HG02884 (cell line): Measurements from ENCODE around the gene IDE.

Experiments
- ATAC-seq: cut with Tn5 transposase; IDR thresholded peaks from one replicate; pipeline ENCODE4 v1.9.1; 2021; ENCODE audit warnings: mild to moderate bottlenecking, moderate library complexity; ENCODE audit not compliant: unreplicated experiment

IDE gene

GRCh38 chr10:92567952-92568600 is 5.8 kb downstream of the IDE start:
- ATAC-seq, result peak; percentile 72

GRCh38 chr10:92562424-92562823 is 11.5 kb downstream of the IDE start:
- ATAC-seq, result no peak

GRCh38 chr10:92559046-92559445 is 14.8 kb downstream of the IDE start:
- no peak for ATAC-seq

GRCh38 chr10:92553959-92554358 is 19.9 kb downstream of the IDE start:
- ATAC-seq, result no peak

GRCh38 chr10:92552310-92552709 is 21.6 kb downstream of the IDE start:
- ATAC-seq, result no peak

GRCh38 chr10:92550924-92551323 is 23.0 kb downstream of the IDE start:
- ATAC-seq, result no peak

- ATAC-seq, result no peak
Measured at GRCh38 chr10:92547676-92548075, 26.2 kb downstream of the IDE start.

- no peak for ATAC-seq
Measured at GRCh38 chr10:92545556-92545955, 28.3 kb downstream of the IDE start.

- no peak for ATAC-seq
Measured at GRCh38 chr10:92544296-92544695, 29.6 kb downstream of the IDE start.

GRCh38 chr10:92542458-92542857 is 31.4 kb downstream of the IDE start:
- no peak for ATAC-seq

- no peak for ATAC-seq
Measured at GRCh38 chr10:92541583-92541982, 32.3 kb downstream of the IDE start.

GRCh38 chr10:92538231-92538958 is 35.5 kb downstream of the IDE start:
- ATAC-seq, result no peak

- no peak for ATAC-seq
Measured at GRCh38 chr10:92530891-92531535, 42.9 kb downstream of the IDE start.

- ATAC-seq, result no peak
Measured at GRCh38 chr10:92530421-92530820, 43.5 kb downstream of the IDE start.

- ATAC-seq, result no peak
Measured at GRCh38 chr10:92527716-92528115, 46.2 kb downstream of the IDE start.

GRCh38 chr10:92523639-92524038 is 50.3 kb downstream of the IDE start:
- no peak for ATAC-seq

GRCh38 chr10:92517034-92517655 is 56.7 kb downstream of the IDE start:
- ATAC-seq, result no peak

GRCh38 chr10:92508866-92509265 is 65.0 kb downstream of the IDE start:
- ATAC-seq, result no peak

GRCh38 chr10:92506336-92506735 is 67.6 kb downstream of the IDE start:
- no peak for ATAC-seq

GRCh38 chr10:92505044-92505443 is 68.8 kb downstream of the IDE start:
- no peak for ATAC-seq

- ATAC-seq, result no peak
Measured at GRCh38 chr10:92502296-92502808, 71.5 kb downstream of the IDE start.
